ENCODE data around the gene USP37. TPM values are rescaled to one million over a fixed set of nuclear protein-coding genes. Genes with fewer than 3 reads are reported as not detected.

USP37 gene
- total and polyA plus RNA-seq, 2 of the 13 experiments (the other 11 are each of a cell fraction or from before 2014, with no cell fraction given): 6.5 to 30.6 TPM

DNA sequence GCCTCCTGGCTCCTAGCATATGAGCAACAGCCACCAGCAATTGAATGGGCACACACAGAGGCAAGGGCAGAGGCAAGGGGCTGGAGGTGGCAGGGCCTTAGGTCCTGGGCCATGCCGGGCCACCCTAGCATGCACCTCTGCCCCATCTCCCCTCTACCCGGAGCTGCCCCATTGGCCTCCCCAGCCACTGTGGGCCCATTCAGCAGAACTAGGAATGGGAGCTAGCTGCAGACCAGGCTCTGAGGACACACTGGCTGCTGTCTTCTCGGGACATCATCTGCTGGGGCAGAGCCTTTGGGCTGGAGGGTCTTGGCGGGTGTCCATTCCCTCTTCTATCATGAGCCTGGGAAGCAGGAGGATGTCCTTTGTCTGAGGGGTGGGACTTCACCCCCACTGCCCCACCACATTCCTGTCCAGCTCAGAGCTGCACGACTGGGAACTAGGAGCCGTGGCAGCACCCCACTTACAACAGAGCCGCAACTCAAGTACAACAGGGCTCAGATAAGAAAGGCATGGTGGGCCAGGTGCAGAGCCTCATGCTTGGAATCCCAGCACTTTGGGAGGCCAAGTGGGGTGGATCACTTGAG is 148.4 kb downstream of the USP37 start (continued):
- peak; percentile 50; the same call in 1 of the 2 replicates for TF ChIP-seq ZNF318 (CRISPR knock-in tag; IDR thresholded peaks at IDR 0.05)
- TF ChIP-seq MAFK (conservative IDR thresholded peaks at IDR 0.05 in 1 of 2, IDR thresholded peaks at IDR 0.05 in 1 of 2; ENCODE audit: low read length in 2 of 2): no peak
- TF ChIP-seq HDAC2 (CRISPR knock-in tag; IDR thresholded peaks at IDR 0.05): 0 out of 2 replicates have a peak, but pooled peaks have one; percentile 14

Measured in HepG2 (cell line).